Measurements from ENCODE around the gene B4GALT2.

Gene B4GALT2

GRCh38 chr1:43969746-43970466, 9.1 kb upstream of the B4GALT2 start, which contains the start of gene DPH2:
Gene DPH2 (plus strand): TSS chr1:43970010. CDS start chr1:43970176, 166 bp downstream.
- DNase-seq (ENCODE audit: low read depth) = peak; percentile 96

DNA sequence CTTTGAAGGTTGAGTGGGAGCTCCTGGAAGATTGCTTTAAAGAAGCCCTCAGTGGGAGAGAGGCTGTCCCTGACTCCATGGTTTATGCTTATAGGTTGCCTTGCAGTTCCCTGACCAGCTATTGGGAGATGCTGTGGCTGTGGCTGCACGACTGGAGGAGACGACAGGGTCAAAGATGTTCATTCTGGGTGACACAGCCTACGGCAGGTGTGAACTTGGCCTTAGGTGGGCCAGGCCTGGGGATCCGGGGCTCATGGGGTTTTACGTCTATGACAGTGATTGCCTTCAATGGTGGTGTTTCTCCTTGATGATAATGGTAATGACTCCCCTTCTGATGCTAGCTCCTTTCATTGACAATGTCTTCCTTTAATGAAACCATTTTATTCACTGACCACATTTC, 8.5 kb upstream of the B4GALT2 start:
- no peak for DNase-seq (ENCODE audit: low read depth)

- DNase-seq (ENCODE audit: low read depth) = no peak
These were observed 8.1 kb upstream of the B4GALT2 start for GRCh38 chr1:43970911-43971310.

DNA sequence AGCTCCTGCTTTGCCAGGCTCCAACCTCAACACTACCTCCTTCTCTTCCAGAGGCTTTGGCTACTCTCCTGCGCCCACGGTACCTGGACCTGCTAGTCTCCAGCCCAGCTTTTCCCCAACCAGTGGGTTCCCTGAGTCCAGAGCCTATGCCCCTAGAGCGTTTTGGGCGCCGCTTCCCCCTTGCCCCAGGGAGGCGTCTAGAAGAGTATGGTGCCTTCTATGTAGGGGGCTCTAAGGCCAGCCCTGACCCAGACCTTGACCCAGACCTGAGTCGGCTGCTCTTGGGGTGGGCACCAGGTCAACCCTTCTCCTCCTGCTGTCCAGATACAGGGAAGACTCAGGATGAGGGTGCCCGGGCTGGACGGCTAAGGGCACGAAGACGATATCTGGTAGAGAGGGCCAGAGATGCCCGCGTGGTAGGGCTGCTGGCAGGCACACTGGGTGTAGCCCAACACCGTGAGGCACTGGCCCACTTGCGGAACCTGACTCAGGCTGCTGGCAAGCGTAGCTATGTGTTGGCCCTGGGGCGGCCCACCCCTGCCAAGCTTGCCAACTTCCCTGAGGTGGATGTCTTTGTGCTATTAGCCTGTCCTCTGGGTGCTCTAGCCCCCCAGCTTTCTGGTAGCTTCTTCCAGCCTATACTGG, 7.6 kb upstream of the B4GALT2 start:
- DNase-seq (ENCODE audit: low read depth) = no peak

GRCh38 chr1:43973981-43974442, 5.0 kb upstream of the B4GALT2 start:
- no peak for DNase-seq (ENCODE audit: low read depth)

DNA sequence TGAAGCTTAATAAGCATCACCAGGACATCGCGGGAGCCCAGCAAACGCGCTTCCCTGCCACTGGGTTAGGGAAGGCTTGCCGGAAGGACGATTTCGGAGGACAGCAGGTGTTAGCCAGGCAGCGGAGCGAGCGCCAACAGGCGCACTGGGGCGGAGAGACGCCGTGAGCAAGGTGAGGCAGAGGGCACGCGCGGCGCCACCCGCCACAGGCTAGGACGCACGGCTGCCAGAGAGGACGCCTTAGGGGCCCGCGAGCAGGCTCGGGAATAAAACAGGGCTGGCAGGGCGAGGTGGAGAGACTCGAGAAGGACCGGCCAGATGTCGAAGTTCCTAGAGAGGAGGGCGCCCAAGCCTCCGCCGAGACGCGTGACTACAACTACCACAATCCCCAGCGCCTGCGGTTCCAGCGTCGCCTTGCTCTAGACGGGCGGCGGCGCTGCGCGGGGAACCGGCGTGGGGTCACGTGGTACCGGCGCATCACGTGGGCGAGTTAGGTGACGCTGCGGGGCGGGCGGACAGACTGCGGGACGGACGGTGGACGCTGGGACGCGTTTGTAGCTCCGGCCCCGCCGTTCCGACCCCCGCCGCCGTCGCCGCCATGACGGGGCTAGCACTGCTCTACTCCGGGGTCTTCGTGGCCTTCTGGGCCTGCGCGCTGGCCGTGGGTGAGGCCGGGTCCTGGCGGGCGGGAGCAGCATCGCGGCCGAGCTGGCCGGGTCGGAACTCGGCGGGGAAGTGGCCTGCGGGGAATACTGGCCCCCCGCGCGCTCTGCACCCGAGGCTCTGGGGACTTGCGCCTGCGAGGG, 4.4 kb upstream of the B4GALT2 start, which contains the start of gene ATP6V0B:
Gene ATP6V0B (plus strand): TSS at position 518 of the 806 bp plus-strand sequence. CDS start 81 bp downstream, at position 599.
- peak; percentile 89 for DNase-seq (ENCODE audit: low read depth)

DNA sequence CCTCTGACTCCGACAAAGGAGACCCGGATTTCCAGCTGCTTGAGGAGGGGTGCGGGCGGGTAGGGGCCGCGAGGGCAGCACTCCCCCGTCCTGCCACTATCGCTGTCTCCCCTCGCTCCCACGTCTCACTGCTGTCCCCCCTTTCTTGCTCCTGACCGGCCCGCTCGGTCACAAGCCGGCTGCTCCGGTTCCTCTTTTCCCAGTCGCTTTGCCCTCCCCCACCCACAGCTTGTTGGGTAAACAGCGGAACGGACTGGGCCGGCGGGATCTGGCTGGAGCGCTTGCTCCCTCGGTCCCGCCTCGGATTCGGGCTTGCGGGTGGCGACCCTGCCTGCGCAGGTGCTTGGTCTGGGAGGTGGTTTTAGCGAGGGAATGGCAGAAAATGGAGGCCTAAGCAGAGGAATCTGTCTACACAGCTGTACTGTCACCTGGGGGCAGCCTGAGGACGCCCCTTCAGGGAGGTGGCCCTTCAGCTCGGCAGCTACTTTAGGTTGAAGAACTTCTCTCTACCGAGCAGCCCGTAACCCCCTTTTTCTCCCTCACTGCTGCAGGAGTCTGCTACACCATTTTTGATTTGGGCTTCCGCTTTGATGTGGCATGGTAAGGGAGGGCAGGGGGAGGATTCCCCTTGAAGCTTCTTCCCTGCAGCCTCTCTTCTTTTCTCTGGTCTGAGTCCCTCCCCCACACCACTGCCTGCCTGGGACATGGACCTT, 3.6 kb upstream of the B4GALT2 start:
- DNase-seq (ENCODE audit: low read depth) = no peak

DNA sequence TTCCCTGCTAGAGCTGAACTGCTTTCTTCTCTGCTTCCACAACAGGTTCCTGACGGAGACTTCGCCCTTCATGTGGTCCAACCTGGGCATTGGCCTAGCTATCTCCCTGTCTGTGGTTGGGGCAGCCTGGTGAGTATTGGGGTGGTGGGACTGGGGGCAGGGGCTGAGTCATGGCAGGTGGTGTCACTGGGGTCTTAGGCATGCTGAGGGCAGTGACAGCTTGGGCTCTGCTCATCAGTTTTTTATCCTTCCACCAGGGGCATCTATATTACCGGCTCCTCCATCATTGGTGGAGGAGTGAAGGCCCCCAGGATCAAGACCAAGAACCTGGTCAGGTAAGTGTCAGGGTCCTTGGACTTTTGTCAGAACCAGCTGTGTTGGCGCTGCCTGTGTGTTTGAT, 3.0 kb upstream of the B4GALT2 start:
- no peak for DNase-seq (ENCODE audit: low read depth)

- no peak for DNase-seq (ENCODE audit: low read depth)
These were observed 2.1 kb upstream of the B4GALT2 start for GRCh38 chr1:43976890-43977289.

GRCh38 chr1:43977376-43978263, 1.4 kb upstream of the B4GALT2 start:
- DNase-seq (ENCODE audit: low read depth) = no peak

DNA sequence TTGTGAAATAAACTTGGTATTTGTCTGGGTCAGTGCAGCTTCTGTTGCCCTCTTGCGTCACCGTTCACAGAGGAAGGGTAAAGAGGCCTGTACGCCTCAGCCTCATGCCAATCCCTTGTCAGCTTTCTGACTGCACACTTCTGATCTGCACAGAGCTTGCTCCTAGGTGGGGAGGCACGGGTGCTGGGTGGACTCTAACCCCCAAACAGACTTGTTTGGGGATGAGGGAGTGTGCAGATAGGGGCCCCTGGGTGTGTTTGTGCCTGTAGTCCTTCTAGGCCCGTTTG, 803 bp upstream of the B4GALT2 start:
- DNase-seq (ENCODE audit: low read depth) = no peak

DNA sequence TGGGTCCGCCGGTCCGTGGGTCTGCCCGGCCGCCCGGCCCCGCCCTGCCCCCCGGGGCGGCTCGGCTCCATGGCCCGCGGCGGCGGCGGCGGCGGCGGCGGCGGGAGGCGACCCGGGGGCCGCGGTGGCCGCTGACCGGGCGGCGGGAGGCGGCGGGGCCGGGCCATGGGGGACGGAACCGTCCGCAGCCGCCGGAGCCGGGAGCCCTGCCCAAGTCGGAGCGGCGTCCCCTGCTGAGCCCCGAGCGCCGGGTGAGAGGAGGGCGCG, 184 bp downstream of the B4GALT2 start:
- DNase-seq (ENCODE audit: low read depth) = no peak

- DNase-seq (ENCODE audit: low read depth) = no peak
These were observed 681 bp downstream of the B4GALT2 start for GRCh38 chr1:43979528-43980254.

DNA sequence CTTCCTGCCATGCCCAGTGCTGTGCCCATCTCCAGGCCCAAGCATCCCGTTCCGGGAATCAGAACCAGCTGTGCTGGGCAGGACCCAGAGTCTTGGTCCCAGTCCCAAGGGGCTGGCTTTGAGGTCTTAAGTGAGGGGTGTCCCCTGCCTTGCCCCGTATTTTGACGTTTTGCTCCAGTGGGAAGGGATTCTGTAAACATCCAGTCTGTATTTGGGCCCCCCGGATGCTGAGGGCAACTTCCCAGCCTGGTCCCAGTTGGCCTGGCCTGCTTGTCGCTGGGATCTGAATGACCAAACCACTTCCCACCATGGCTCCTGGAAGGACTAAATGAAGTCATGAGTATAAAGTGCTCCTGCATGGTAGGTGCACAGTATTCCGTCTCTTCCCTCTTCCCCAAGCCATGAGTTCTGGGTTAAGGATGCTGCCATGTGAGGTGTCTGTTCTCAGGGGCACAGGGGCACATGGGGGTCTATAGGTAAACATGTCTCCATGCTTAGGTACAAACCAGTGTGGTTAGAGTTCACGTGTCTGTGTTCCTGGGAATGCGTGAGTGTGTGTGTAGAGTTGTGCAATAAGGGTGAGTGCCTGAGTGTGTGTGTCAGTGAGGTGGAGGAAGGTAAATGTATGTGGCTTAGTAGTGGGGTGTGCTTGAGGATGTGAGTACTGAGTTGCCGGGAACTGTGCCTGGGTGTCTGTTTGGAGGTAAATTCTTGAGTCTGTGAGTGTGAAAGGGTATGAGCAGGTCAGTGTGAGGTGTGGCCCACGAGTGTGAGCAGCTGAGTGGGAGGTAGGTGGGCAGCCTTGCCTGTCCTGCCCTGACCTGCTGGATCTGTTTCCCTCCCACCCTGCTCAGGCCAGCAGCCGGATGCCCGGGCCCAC, 1.5 kb downstream of the B4GALT2 start:
- DNase-seq (ENCODE audit: low read depth) = no peak

GRCh38 chr1:43981135-43981491, 2.1 kb downstream of the B4GALT2 start:
- no peak for DNase-seq (ENCODE audit: low read depth)

- no peak for DNase-seq (ENCODE audit: low read depth)
These were observed 2.6 kb downstream of the B4GALT2 start for GRCh38 chr1:43981636-43982035.

DNA sequence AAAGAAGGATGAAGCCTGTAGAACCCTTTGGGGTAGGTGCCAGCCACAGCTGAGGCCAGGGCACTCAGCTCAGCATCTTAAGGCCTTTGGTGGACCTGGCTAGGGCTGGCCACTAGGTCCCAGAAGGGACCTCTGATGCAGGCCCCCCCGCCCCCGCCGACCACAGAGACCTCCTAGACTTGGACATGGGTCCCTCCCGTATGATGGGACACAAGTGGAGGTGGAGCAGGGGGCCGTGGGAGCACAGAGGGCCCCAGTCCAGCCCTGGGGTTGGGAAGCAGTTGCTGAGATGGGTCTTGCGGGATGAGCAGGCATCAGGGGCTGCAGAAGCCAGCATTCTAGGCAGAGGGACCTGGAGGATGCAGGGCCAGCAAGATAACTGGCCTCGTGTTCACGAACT, 3.2 kb downstream of the B4GALT2 start:
- DNase-seq (ENCODE audit: low read depth) = no peak

DNA sequence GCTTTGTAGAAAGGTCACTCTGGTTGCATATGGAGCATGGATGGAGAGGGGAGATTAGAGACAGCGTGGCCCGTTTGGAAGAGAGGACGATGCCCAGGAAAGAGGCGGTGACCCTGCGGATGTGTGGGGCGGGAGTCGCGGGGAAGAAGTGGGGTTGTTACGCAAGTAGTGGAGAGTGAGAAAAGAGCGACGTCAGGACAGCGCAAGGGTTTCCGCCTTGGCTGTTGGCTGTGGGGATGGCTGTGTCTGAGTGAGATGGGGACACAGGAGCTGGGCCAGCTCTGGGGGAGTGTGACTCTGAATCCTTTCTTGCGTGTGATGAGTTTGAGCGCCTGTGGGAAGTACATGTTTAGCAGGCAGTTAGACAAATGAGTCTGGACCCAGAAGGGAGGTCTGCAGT, 3.8 kb downstream of the B4GALT2 start:
- DNase-seq (ENCODE audit: low read depth) = no peak

GRCh38 chr1:43983253-43983899, 4.4 kb downstream of the B4GALT2 start:
- no peak for DNase-seq (ENCODE audit: low read depth)

Data from stromal cell of bone marrow (primary cell).